HG02759 (cell line): ENCODE data around the gene C10orf90.

ENCODE experiments used
- ATAC-seq: cut with Tn5 transposase; IDR thresholded peaks from one replicate; pipeline ENCODE4 v1.9.1; 2021; ENCODE audit warnings: mild to moderate bottlenecking, moderate library complexity; ENCODE audit not compliant: unreplicated experiment

The C10orf90 gene

GRCh38 chr10:126670056-126670894 is at the start of gene C10orf90:
Gene C10orf90 (minus strand): TSS chr10:126670693. CDS start chr10:126670480, 213 bp downstream.
- no peak for ATAC-seq

GRCh38 chr10:126716366-126716765 is 45.9 kb upstream of the C10orf90 start:
- ATAC-seq: no peak

GRCh38 chr10:126713594-126713993 is 43.1 kb upstream of the C10orf90 start:
- no peak for ATAC-seq

- ATAC-seq: no peak
These were observed 42.2 kb upstream of the C10orf90 start for GRCh38 chr10:126712681-126713080.

- no peak for ATAC-seq
These were observed 35.6 kb upstream of the C10orf90 start for GRCh38 chr10:126705951-126706565.

- ATAC-seq: no peak
These were observed 34.6 kb upstream of the C10orf90 start for GRCh38 chr10:126705131-126705530.

- ATAC-seq: no peak
These were observed 34.2 kb upstream of the C10orf90 start for GRCh38 chr10:126704649-126705048.

GRCh38 chr10:126702181-126702580 is 31.7 kb upstream of the C10orf90 start:
- no peak for ATAC-seq

- ATAC-seq: no peak
These were observed 31.0 kb upstream of the C10orf90 start for GRCh38 chr10:126701526-126701925.

- no peak for ATAC-seq
These were observed 26.2 kb upstream of the C10orf90 start for GRCh38 chr10:126696684-126697083.

GRCh38 chr10:126691456-126691855 is 21.0 kb upstream of the C10orf90 start:
- ATAC-seq: no peak

GRCh38 chr10:126690534-126690933 is 20.0 kb upstream of the C10orf90 start:
- no peak for ATAC-seq

GRCh38 chr10:126689461-126689994 is 19.0 kb upstream of the C10orf90 start:
- no peak for ATAC-seq

GRCh38 chr10:126687121-126687606 is 16.7 kb upstream of the C10orf90 start:
- ATAC-seq: no peak

GRCh38 chr10:126686719-126687118 is 16.2 kb upstream of the C10orf90 start:
- no peak for ATAC-seq

GRCh38 chr10:126686268-126686667 is 15.8 kb upstream of the C10orf90 start:
- ATAC-seq: no peak

- no peak for ATAC-seq
These were observed 15.3 kb upstream of the C10orf90 start for GRCh38 chr10:126685756-126686155.

- ATAC-seq: no peak
These were observed 13.8 kb upstream of the C10orf90 start for GRCh38 chr10:126684171-126684745.

GRCh38 chr10:126683466-126683865 is 13.0 kb upstream of the C10orf90 start:
- ATAC-seq: no peak

GRCh38 chr10:126675656-126676438 is 5.4 kb upstream of the C10orf90 start:
- ATAC-seq: no peak
